Astrocyte (in vitro differentiated cells and primary cell): ENCODE data around the gene TIMM9. TPM values are rescaled to one million over a fixed set of nuclear protein-coding genes. Genes with fewer than 3 reads are reported as not detected.

ENCODE experiments used
- DNase-seq: peaks from one replicate; pipeline ENCODE4 v3.0.0-alpha.2; 2010; ENCODE audit warnings: low read depth
- FAIRE-seq: peaks from 2 replicates; lab custom pipeline; 2011; peaks lifted over from hg19 to GRCh38; lab: Jason Lieb, UNC
- H2AFZ ChIP-seq: 2 replicates; pipeline ENCODE4 v1.6.0; 2012; ENCODE audit warnings: low read depth, low read length, inconsistent platforms
- H3K27ac ChIP-seq: 2 replicates; pipeline ENCODE4 v1.5.1; 2011; ENCODE audit warnings: low read depth, low read length, inconsistent platforms
- H3K27me3 ChIP-seq: 2 replicates; pipeline ENCODE4 v1.6.0; 2011; ENCODE audit warnings: low read length, inconsistent platforms; ENCODE audit not compliant: insufficient read depth
- H3K36me3 ChIP-seq: 2 replicates; pipeline ENCODE4 v1.5.1; 2011; ENCODE audit warnings: low read length, inconsistent platforms; ENCODE audit not compliant: insufficient read depth
- H3K4me1 ChIP-seq: 2 replicates; pipeline ENCODE4 v1.5.1; 2011; ENCODE audit warnings: low read length, inconsistent platforms; ENCODE audit not compliant: insufficient read depth
- H3K4me2 ChIP-seq: 2 replicates; pipeline ENCODE4 v1.6.0; 2012; ENCODE audit warnings: low read length, inconsistent platforms
- H3K4me3 ChIP-seq: 2 replicates; pipeline ENCODE4 v1.5.1; 2011; ENCODE audit warnings: low read depth, mild to moderate bottlenecking, low read length, inconsistent platforms; ENCODE audit not compliant: insufficient read depth
- H3K79me2 ChIP-seq: 2 replicates; pipeline ENCODE4 v1.6.0; 2012; ENCODE audit warnings: mild to moderate bottlenecking, low read length, inconsistent platforms; ENCODE audit not compliant: insufficient read depth
- H3K9ac ChIP-seq: 2 replicates; pipeline ENCODE4 v1.6.0; 2012; ENCODE audit warnings: mild to moderate bottlenecking, low read length, inconsistent platforms
- H3K9me3 ChIP-seq: 2 replicates; pipeline ENCODE4 v1.5.1; 2012; ENCODE audit warnings: low read depth, mild to moderate bottlenecking, low read length, inconsistent platforms; ENCODE audit not compliant: insufficient read depth
- H4K20me1 ChIP-seq: 2 replicates; pipeline ENCODE4 v1.6.0; 2012; ENCODE audit warnings: low read length, inconsistent platforms; ENCODE audit not compliant: insufficient read depth
- H3K27ac Mint-ChIP-seq: one replicate; pipeline ENCODE4 v1.8.0; 2021; ENCODE audit warnings: mild to moderate bottlenecking, mixed read lengths; ENCODE audit not compliant: unreplicated experiment
- H3K27me3 Mint-ChIP-seq: one replicate; pipeline ENCODE4 v1.8.0; 2021; ENCODE audit warnings: low read depth, mixed read lengths; ENCODE audit not compliant: unreplicated experiment
- H3K36me3 Mint-ChIP-seq: one replicate; pipeline ENCODE4 v1.8.0; 2021; ENCODE audit warnings: low read depth, mixed read lengths; ENCODE audit not compliant: unreplicated experiment
- H3K4me1 Mint-ChIP-seq: one replicate; pipeline ENCODE4 v1.8.0; 2021; ENCODE audit warnings: low read depth, mixed read lengths; ENCODE audit not compliant: unreplicated experiment
- H3K4me3 Mint-ChIP-seq: one replicate; pipeline ENCODE4 v1.8.0; 2021; ENCODE audit warnings: mild to moderate bottlenecking, moderate library complexity, mixed read lengths; ENCODE audit not compliant: unreplicated experiment
- H3K9me3 Mint-ChIP-seq: one replicate; pipeline ENCODE4 v1.8.0; 2021; ENCODE audit warnings: mild to moderate bottlenecking, mixed read lengths; ENCODE audit not compliant: unreplicated experiment
- EZH2 ChIP-seq: IDR thresholded peaks from 2 replicates; pipeline ENCODE4 v1.6.1; 2012; ENCODE audit warnings: mild to moderate bottlenecking, low read length, inconsistent platforms; ENCODE audit not compliant: insufficient read depth
- total RNA-seq: library from RNA; stranded (reverse); gene quantifications from 2 replicates; pipeline ENCODE4 v1.2.1, GENCODE V29; 2021
- TF ChIP-seq, protein P1 (sequence below): IDR thresholded peaks from 2 replicates; pipeline ENCODE4 v1.5.1; 2011; ENCODE audit warnings: low read depth, mild to moderate bottlenecking, inconsistent platforms, low read length, moderate library complexity; ENCODE audit not compliant: insufficient read depth

Gene TIMM9
- total RNA-seq, 1 donor from 2014 or later, result 33.1 TPM

DNA sequence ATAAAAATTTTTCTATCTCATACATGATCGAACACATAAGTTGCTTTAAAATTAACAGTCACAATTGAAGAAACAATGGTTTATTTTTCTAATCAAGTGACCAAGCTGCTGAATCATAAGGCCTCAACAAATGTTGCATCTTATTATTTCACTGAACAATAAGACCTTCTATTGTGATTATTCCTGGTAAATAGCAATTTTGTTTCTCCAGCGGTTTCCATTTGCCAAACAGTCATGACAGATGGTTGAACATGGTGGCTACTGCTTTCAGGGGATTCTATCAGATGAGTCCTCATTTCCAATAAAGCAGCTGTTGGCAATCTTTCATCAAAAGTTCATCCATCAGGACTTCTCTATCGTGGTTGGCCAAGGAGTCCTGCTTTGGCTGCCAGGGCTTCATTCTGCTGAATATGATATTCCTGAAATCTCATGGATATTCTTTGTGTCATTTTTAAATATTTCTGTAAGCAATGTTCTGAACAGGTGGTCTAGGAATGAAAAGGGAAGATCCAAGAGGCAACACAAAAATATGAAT, 18.6 kb downstream of the TIMM9 start:
- no peaks in the 10 kb centered on the region for H3K27me3 Mint-ChIP-seq
- no peak for FAIRE-seq
- peaks cover 34% of the 10 kb centered on the region for H3K36me3 ChIP-seq

DNA sequence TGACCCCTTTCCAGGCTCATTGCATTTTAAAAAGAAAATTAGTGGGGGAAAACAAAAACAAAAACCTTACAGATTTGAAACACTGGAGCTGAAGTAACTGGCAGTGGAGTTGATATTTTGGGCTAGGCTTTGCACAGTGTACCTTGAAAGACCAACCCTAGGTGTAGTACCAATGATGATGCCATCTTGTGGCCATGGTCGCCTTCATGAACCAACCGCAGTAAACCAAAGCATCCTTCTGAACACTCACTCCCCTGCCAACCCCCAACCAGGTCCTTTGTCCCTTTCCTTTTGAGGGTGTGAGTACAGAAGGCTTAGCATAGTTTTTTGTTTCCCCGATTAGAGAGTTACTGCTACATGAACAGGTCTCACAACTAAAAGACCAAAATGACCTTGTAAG, 25.7 kb downstream of the TIMM9 start:
- Histone ChIP-seq H3K79me2 (no peaks in the 10 kb centered on the region), H3K27me3 (no peaks in the 10 kb centered on the region), H4K20me1 (no peaks in the 10 kb centered on the region), H3K27ac (no peak overlapping the region), H3K9me3 (no peaks in the 10 kb centered on the region), H3K4me1 (no peaks in the 10 kb centered on the region), H3K4me2 (no peak overlapping the region), H3K36me3 (no peaks in the 10 kb centered on the region), H3K4me3 (no peak overlapping the region), H3K9ac (no peak overlapping the region), H2AFZ (no peak overlapping the region)
- TF ChIP-seq, protein P1, sequence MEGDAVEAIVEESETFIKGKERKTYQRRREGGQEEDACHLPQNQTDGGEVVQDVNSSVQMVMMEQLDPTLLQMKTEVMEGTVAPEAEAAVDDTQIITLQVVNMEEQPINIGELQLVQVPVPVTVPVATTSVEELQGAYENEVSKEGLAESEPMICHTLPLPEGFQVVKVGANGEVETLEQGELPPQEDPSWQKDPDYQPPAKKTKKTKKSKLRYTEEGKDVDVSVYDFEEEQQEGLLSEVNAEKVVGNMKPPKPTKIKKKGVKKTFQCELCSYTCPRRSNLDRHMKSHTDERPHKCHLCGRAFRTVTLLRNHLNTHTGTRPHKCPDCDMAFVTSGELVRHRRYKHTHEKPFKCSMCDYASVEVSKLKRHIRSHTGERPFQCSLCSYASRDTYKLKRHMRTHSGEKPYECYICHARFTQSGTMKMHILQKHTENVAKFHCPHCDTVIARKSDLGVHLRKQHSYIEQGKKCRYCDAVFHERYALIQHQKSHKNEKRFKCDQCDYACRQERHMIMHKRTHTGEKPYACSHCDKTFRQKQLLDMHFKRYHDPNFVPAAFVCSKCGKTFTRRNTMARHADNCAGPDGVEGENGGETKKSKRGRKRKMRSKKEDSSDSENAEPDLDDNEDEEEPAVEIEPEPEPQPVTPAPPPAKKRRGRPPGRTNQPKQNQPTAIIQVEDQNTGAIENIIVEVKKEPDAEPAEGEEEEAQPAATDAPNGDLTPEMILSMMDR, result no peak
- no peak for TF ChIP-seq EZH2
- H3K4me1 Mint-ChIP-seq, result no peaks in the 10 kb centered on the region
- no peaks in the 10 kb centered on the region for H3K27me3 Mint-ChIP-seq
- FAIRE-seq (no peak), DNase-seq (no peak)
- no peak overlapping the region for H3K4me3 Mint-ChIP-seq
- H3K27ac Mint-ChIP-seq, result no peak overlapping the region
- no peaks in the 10 kb centered on the region for H3K36me3 Mint-ChIP-seq
- peaks cover 1% of the 10 kb centered on the region for H3K9me3 Mint-ChIP-seq

More for the DNA sequence above, 18.6 kb downstream of the TIMM9 start:
- no peaks in the 10 kb centered on the region for H3K9me3 Mint-ChIP-seq
- H4K20me1 ChIP-seq, result no peaks in the 10 kb centered on the region
- H3K36me3 Mint-ChIP-seq, result peaks cover 3% of the 10 kb centered on the region
- no peaks in the 10 kb centered on the region for H3K27me3 ChIP-seq
- no peak for DNase-seq
- no peak overlapping the region for H3K9ac ChIP-seq
- no peak overlapping the region for H3K4me3 ChIP-seq
- no peaks in the 10 kb centered on the region for H3K4me1 ChIP-seq
- no peaks in the 10 kb centered on the region for H3K4me1 Mint-ChIP-seq
- H3K27ac ChIP-seq, result no peak overlapping the region
- H3K27ac Mint-ChIP-seq, result no peak overlapping the region
- H2AFZ ChIP-seq, result no peak overlapping the region
- H3K79me2 ChIP-seq, result peaks cover 4% of the 10 kb centered on the region
- H3K9me3 ChIP-seq, result no peaks in the 10 kb centered on the region
- no peak overlapping the region for H3K4me3 Mint-ChIP-seq
- no peak for TF ChIP-seq EZH2
- TF ChIP-seq, protein P1, result no peak
- H3K4me2 ChIP-seq, result no peak overlapping the region

DNA sequence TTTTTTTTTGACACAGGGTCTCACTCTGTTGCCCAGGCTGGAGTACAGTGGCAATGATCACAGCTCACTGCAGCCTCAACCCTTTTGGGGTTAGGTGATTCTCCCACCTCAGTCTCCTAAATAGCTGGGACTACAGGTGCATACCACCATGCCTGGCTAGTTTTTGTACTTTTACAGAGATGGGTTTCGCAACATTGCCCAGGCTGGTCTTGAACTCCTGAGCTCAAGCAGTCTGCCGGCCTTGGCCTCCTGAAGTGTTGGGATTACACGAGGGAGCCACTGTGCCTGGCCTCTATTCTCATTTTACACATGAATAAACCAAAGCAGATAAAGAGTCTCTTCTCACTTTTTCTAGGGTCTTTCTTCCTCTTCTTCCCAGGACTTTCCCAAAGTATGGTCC, 28.4 kb downstream of the TIMM9 start:
- Mint-ChIP-seq H3K27me3 (peaks cover 2% of the 10 kb centered on the region), H3K27ac (no peak overlapping the region), H3K36me3 (no peaks in the 10 kb centered on the region), H3K4me3 (no peak overlapping the region), H3K4me1 (no peaks in the 10 kb centered on the region), H3K9me3 (peaks cover 1% of the 10 kb centered on the region)
- Histone ChIP-seq H3K36me3 (no peaks in the 10 kb centered on the region), H3K4me3 (no peak overlapping the region), H3K4me1 (no peaks in the 10 kb centered on the region), H3K9ac (no peak overlapping the region), H2AFZ (no peak overlapping the region), H3K27ac (no peak overlapping the region), H4K20me1 (no peaks in the 10 kb centered on the region), H3K4me2 (no peak overlapping the region), H3K27me3 (no peaks in the 10 kb centered on the region), H3K79me2 (no peaks in the 10 kb centered on the region), H3K9me3 (no peaks in the 10 kb centered on the region)
- DNase-seq (no peak), FAIRE-seq (no peak)
- no peak for TF ChIP-seq EZH2
- TF ChIP-seq, protein P1, result no peak
